ENCODE data around the gene COQ10A.
"Not testable (repeated sequence)": the region's sequence is repeated elsewhere in the genome, so short reads cannot be mapped to it uniquely, and the experiment has no call there.

DNA sequence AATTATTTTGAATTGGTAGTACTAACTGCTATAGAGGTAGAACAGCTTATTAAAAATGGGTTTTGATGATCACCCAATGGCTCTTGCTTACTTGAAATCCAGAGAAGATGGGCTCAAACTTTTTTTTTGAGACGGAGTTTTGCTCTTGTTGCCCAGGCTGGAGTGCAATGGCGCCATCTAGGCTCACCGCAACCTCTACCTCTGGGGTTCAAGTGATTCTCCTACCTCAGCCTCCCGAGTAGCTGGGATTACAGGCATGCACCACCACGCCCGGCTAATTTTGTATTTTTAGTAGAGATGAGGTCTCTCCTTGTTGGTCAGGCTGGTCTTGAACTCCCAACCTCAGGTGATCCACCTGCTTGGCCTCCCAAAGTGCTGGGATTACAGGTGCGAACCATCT is 3.8 kb upstream of the COQ10A start:
- TF ChIP-seq, protein P1, sequence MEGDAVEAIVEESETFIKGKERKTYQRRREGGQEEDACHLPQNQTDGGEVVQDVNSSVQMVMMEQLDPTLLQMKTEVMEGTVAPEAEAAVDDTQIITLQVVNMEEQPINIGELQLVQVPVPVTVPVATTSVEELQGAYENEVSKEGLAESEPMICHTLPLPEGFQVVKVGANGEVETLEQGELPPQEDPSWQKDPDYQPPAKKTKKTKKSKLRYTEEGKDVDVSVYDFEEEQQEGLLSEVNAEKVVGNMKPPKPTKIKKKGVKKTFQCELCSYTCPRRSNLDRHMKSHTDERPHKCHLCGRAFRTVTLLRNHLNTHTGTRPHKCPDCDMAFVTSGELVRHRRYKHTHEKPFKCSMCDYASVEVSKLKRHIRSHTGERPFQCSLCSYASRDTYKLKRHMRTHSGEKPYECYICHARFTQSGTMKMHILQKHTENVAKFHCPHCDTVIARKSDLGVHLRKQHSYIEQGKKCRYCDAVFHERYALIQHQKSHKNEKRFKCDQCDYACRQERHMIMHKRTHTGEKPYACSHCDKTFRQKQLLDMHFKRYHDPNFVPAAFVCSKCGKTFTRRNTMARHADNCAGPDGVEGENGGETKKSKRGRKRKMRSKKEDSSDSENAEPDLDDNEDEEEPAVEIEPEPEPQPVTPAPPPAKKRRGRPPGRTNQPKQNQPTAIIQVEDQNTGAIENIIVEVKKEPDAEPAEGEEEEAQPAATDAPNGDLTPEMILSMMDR (IDR thresholded peaks at IDR 0.05; ENCODE audit: insufficient read depth, low read length, poor library complexity, severe bottlenecking), result not testable (repeated sequence)
- TF ChIP-seq EZH2phosphoT487 (conservative IDR thresholded peaks at IDR 0.05; ENCODE audit: low read length), result not testable (repeated sequence)

Measured in SU-DHL-6 (cell line).